Non-pigmented ciliary epithelial cell (primary cell): Measurements from ENCODE around the gene FRY.

Source experiments
- DNase-seq: peaks from one replicate; pipeline ENCODE4 v3.0.0-alpha.2; 2010; ENCODE audit warnings: low read depth

The FRY gene

GRCh38 chr13:32261567-32261966, 230.0 kb downstream of the FRY start:
- peak; percentile 83 for DNase-seq

GRCh38 chr13:32262165-32262564, 230.6 kb downstream of the FRY start:
- DNase-seq: no peak

DNA sequence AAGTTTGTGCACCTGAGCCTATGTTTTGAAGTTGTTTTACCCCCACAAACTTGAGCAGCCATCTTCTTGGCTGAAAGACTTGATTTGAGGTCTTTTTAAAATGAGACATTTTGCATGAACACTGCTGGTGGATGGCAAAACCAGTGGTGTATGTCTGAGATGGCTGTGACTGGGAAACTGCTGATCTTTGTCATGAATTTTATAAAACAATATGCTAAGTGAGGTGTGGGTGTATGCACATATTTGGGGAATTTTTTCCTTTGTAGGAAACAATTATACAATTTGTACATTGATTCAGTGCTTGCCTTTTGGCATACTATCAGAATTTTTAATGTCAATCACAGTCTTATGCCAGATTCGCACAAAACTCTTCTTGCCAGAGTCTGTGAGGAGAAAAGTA, 231.0 kb downstream of the FRY start:
- DNase-seq: no peak

- DNase-seq: no peak
Observed at GRCh38 chr13:32264407-32264806, 232.8 kb downstream of the FRY start.

DNA sequence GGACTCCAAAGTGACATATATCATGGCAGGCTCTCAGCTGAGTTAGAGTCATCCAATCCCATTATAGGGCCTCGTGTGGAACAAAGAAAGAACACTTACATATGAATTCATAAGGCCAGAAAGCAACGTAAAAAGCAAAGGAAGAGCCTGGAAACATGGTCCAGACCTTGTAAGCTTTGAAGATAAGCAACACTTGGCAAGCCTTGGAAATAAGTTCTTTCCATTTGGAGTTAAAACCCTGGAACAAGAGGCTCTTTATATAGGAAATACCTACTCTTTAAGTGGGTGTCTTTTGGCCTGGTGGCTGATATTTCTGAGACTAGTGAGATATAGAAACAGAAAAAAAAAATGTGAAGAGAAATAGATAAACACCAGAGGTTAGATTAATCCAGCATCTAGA, 234.2 kb downstream of the FRY start:
- DNase-seq: no peak

- DNase-seq: no peak
Observed at GRCh38 chr13:32266130-32266529, 234.6 kb downstream of the FRY start.

- DNase-seq: no peak
Observed at GRCh38 chr13:32267836-32268439, 236.4 kb downstream of the FRY start.

- DNase-seq: no peak
Observed at GRCh38 chr13:32272021-32272683, 240.6 kb downstream of the FRY start.

DNA sequence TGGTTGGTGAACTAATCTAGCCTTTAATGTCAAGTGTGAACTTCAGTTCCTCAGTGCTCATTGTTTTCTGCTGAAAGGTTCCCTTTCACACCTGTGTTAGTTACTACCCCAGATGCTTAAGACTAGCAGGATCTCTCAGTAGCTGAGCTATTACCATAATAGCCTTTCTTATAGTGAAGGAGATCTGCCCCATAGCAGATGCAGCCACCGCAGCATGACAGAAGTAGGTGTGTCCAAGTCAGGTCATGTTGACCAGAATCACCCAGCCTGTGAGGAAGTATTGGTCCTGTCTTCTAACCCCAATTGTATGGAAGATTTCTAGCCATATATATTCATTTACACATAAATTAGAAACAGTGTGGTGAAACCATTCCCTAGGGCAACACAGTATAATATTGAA, 246.3 kb downstream of the FRY start:
- DNase-seq: no peak

DNA sequence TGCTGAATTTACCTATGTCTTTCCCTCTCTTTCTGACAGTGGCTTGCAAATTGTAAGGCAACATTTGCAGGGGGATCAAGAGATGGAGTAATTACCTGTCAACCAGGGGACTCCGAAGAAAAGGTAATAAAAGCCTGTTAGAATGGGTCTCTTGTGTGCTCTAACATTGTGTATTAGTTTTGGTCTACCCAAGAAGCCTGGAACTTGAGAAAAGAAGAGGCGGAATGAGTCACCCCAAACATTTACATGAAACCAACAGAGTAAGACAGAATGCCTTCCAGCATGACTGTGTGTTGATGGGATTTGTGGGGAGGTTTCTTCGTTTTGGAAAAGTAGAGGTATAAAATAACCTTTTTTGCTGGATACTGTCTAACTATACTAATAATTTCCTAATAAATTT, 246.9 kb downstream of the FRY start:
- peak; percentile 58 for DNase-seq

GRCh38 chr13:32281096-32281495, 249.5 kb downstream of the FRY start:
- DNase-seq: no peak

- no peak for DNase-seq
Observed at GRCh38 chr13:32282096-32282711, 250.6 kb downstream of the FRY start.

GRCh38 chr13:32284927-32285632, 253.5 kb downstream of the FRY start:
- peak; percentile 72 for DNase-seq

DNA sequence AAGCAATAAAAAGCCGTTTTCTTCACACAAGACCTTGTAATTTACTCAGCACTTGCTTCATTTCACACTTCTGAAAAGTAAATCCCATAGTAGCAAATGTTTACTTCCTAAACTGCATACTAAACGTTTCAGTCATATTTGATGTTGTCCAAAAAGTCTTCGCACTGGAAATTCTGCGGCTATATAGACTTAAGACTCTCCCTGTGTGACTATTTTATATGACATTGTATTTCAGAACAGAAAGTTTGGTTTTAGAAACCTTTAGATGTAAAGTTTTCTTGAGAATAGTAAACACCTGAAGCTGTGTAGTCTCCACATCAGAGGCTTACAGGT, 254.0 kb downstream of the FRY start:
- no peak for DNase-seq

DNA sequence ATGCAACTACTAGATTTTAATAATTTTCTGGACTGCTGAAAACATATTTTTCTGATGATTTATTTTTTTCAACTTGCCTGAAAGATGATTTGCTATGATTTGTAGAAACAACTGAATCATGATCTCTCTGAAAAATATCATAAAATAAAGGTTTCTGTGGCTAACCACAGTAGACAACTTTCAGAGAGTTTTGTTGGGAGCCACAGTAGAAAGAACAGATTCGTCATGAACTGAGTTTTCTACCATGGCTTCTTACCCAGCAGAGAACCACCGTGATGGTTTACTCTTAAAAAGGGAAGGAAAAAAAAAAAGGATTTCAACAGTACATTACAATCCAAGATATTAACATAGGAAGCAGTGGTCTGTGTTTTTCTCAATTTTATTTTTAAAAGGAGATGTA, 265.6 kb downstream of the FRY start:
- no peak for DNase-seq

DNA sequence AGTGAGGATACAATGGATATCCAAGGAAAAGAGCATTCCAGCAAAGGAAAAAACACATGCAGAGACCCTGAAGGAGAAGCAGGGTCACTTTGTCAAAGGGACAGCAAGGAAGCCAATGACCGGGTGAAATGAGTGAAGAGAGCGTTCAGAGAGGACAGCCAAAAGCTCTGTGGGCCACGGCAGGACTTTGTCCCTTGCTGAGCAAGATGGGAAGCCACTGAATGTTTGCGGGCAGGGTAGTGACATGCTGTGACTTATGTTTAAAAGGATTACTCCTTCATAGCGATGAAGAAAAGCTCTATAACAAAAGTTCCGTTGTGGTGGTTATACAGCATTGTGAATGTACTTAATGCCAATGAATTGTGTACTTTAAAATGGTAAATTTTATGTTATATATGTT, 267.1 kb downstream of the FRY start:
- DNase-seq: no peak

DNA sequence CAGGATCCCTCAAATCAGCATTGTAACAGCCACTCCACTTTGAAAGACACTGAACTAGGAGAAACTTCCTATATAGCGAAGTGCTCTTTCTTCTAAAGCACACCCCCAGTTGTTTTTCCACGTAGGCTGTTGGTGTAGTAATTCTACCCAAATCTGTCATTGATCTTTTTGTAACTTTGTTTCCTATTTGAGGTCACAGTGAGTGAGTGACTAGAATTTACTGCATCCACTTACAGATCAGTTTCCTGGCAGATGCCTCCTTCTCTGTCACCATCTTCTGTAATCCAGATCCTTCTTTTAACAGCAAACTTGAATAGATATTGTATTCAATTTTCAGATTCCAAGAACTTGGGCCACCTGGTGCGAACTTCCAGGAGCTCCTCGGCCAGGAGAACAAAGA, 268.3 kb downstream of the FRY start:
- no peak for DNase-seq

- no peak for DNase-seq
Observed at GRCh38 chr13:32300406-32300805, 268.8 kb downstream of the FRY start.

GRCh38 chr13:32300920-32301319, 269.3 kb downstream of the FRY start:
- no peak for DNase-seq

DNA sequence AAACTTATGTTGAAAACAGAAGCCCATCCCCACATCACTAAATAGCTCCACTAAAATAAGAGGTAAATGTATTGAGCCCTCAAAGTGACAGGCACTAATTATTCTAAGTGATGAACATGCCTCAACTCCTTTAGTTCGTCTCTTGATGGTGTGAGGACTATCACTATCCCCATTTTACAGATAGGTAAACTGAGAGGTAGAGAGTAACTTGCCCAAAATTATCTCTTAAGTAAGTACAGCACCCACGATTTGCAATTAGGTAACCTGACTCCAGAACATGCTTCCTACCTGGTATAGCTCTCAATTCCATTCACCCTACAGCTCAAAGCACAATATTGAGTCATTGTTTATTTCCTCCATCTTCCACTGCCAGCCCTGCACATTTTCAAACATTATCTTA, 270.9 kb downstream of the FRY start:
- DNase-seq: no peak

DNA sequence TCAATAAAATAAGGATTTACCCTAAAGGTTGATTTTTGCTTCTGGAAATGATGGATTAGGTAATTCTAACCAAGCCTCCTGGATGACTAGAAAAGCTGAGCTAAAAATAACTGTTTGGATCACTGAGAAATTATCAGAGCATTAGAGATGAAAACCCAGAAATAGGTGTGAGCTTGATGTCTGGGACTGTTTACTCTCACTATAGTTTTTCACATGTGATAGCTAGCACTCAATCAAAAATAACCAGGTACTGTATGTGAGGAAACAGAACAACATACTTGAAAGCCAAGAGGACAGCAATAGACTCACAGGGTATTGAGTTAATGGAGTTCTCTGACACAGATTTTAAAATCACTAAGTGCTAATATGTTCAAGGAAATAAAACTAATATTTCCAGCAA, 274.1 kb downstream of the FRY start:
- no peak for DNase-seq

DNA sequence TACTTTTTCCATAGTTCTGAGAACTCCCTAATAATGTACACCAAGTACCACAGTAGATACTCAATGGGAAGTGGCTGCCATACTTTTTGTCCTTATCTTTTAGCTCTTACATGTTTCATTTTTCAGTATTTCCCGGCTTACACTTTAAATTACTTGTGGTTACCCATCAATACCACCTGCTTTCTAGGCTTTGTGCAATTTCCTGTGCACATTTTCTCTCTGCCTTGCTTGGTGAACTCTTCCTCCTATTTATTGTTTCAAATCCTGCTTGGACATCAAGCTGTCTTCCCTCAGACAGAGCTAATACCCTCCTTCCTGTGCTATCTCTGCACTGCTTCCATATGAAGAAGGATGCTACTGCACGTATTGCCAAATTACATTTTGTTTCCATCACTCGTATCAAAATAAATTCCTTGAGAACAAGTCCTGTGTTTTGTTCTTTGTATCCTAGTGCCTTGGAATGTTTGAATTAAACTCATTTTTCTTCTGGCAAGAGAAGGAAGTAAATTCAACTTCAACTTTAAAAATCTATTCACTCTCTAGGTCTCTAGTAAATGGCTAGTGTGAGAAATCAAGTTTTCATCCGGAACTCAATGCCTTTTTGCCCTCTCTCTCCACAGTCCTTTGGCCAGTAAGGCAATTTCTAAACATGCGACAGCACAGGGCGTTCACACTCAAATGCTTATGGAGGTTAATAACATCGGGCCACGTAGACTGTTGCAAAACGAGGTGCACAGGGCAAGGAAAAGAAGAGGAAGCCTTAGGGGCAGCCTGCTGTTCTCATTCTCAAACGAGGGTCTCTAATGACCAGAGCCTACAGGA, 277.9 kb downstream of the FRY start:
- DNase-seq: no peak
